HepG2 (cell line): ENCODE data around the gene UBE2O. TPM values are rescaled to one million over a fixed set of nuclear protein-coding genes. Genes with fewer than 3 reads are reported as not detected.
A peak's percentile ranks its signal among the peaks of the same experiment; 100 is the strongest.

Experiments used
- CENPT ChIP-seq: sonication (generic); formaldehyde crosslinking; IDR thresholded peaks from 2 replicates; pipeline ENCODE4 v1.8.0; 2022; ENCODE audit warnings: low read depth, mild to moderate bottlenecking, moderate library complexity, missing genetic modification reagents
- MAFF ChIP-seq: IDR thresholded peaks from 2 replicates; pipeline ENCODE4 v1.6.1; 2011; ENCODE audit warnings: low read depth, low read length, improper control_type of control experiment
- MED13 ChIP-seq: sonication (generic); formaldehyde crosslinking; IDR thresholded peaks from 2 replicates; pipeline ENCODE4 v1.5.0; 2020; ENCODE audit warnings: missing genetic modification reagents
- NRL ChIP-seq: sonication (generic); formaldehyde crosslinking; IDR thresholded peaks from 2 replicates; pipeline ENCODE4 v1.5.0; 2020; ENCODE audit warnings: missing genetic modification reagents, mild to moderate bottlenecking, moderate library complexity, borderline replicate concordance
- ZNF180 ChIP-seq: sonication (generic); formaldehyde crosslinking; IDR thresholded peaks from 2 replicates; pipeline ENCODE4 v1.4.0; 2020; ENCODE audit warnings: low read depth, missing genetic modification reagents, borderline replicate concordance
- ZNF782 ChIP-seq: sonication (generic); formaldehyde crosslinking; IDR thresholded peaks from 2 replicates; pipeline ENCODE4 v1.4.0; 2020; ENCODE audit warnings: missing genetic modification reagents, mild to moderate bottlenecking, borderline replicate concordance
- polyA plus RNA-seq, 8 experiments: library from polyadenylated mRNA; depleted of rRNA in 3 of 8; stranded (reverse) in 7 of 8; unstranded in 1 of 8; fragments of >200 nt; fragmentation: Illumina TruSeq in 4 of 8; extraction: Trizol in 4 of 8; gene quantifications; 2 replicates each; pipeline versions ENCODE4 v1.2.1 to v1.2.3, GENCODE V29; 2011 to 2016; ENCODE audit warnings: low read depth in 4 of 8, missing spikeins in 1 of 8, mixed read lengths in 1 of 8; ENCODE audit not compliant: insufficient read depth in 1 of 8
- total RNA-seq, 5 experiments: library from RNA; depleted of rRNA; stranded (reverse); fragments of >200 nt; fragmentation: Illumina TruSeq; extraction: Trizol; gene quantifications; 2 replicates each; pipeline ENCODE4 v1.2.3, GENCODE V29; 2016; ENCODE audit warnings: low read depth in 1 of 5
- TF ChIP-seq, protein P1 (sequence below): sonication (generic); formaldehyde crosslinking; IDR thresholded peaks from 2 replicates; pipeline ENCODE4 v1.5.1; 2020; ENCODE audit warnings: mild to moderate bottlenecking, missing genetic modification reagents
- TF ChIP-seq, protein P2 (sequence below): sonication (generic); formaldehyde crosslinking; conservative IDR thresholded peaks from 2 replicates; pipeline ENCODE4 v1.4.0; 2020; ENCODE audit warnings: missing genetic modification reagents
- TF ChIP-seq, protein P3 (sequence below): sonication (generic); formaldehyde crosslinking; IDR thresholded peaks from 2 replicates; pipeline ENCODE4 v1.5.0; 2020; ENCODE audit warnings: missing genetic modification reagents
- TF ChIP-seq, protein P4 (sequence below): sonication (generic); formaldehyde crosslinking; IDR thresholded peaks from 2 replicates; pipeline ENCODE4 v1.8.0; 2022; ENCODE audit warnings: mild to moderate bottlenecking, missing genetic modification reagents, borderline replicate concordance
- TF ChIP-seq, protein P5 (sequence below): sonication (generic); formaldehyde crosslinking; IDR thresholded peaks from 2 replicates; pipeline ENCODE4 v1.4.0; 2020; ENCODE audit warnings: missing genetic modification reagents, borderline replicate concordance
- TF ChIP-seq, protein P6 (sequence below): sonication (generic); formaldehyde crosslinking; IDR thresholded peaks from 2 replicates; pipeline ENCODE4 v1.5.0; 2020; ENCODE audit warnings: missing genetic modification reagents, mild to moderate bottlenecking, borderline replicate concordance

The UBE2O gene
- total and polyA plus RNA-seq, 2 of the 13 experiments (the other 11 are each of a cell fraction or from before 2014, with no cell fraction given) = 21.5 to 23.5 TPM

DNA sequence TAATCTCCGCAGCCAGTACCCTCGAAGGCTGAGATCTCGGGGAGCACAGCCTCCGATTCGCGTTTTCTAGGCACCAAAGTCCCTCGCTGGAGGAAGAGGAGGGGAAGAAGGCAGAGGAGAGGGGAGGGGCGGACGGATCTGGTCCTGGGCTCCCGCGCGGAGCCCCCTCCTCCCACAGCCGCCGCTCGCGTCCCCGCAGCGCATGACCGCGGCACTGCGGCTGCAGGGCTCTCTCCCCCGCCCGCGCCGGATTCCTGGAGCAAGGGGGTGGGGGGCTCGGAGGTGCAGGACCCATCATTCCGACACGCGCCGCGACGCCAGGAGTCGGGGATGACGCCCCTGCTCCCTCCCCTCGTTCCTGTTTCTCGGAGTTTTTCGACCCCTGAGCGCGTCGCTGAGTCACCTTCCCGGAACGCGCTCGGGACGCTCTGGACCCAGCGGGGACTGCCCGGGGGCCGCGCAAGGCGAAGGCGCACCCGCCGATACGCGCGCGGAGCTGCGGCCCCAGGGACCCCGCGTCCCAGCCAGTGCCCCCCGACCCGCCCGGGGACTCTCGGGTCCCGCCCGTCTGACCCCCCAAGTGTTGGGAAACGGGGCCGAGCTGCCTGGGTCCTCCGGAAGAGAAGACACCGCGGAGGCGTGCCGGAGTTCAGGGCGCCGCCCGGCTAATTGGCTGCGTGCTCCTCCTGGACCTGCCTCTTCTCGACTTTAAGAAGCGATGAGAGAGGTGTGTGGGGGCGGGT is 70.0 kb downstream of the UBE2O start (continued):
- TF ChIP-seq, protein P1, sequence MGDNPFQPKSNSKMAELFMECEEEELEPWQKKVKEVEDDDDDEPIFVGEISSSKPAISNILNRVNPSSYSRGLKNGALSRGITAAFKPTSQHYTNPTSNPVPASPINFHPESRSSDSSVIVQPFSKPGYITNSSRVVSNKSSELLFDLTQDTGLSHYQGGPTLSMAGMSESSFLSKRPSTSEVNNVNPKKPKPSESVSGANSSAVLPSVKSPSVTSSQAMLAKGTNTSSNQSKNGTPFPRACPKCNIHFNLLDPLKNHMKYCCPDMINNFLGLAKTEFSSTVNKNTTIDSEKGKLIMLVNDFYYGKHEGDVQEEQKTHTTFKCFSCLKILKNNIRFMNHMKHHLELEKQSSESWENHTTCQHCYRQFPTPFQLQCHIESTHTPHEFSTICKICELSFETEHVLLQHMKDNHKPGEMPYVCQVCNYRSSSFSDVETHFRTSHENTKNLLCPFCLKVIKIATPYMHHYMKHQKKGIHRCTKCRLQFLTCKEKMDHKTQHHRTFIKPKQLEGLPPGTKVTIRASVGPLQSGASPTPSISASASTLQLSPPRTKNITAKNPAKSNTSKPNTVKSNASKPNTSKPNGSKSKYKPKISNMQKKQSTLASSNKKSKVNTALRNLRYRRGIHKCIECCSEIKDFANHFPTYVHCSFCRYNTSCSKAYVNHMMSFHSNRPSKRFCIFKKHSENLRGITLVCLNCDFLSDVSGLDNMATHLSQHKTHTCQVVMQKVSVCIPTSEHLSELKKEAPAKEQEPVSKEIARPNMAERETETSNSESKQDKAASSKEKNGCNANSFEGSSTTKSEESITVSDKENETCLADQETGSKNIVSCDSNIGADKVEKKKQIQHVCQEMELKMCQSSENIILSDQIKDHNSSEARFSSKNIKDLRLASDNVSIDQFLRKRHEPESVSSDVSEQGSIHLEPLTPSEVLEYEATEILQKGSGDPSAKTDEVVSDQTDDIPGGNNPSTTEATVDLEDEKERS = no peak; the same call in 1 of the 2 replicates
- TF ChIP-seq, protein P2, sequence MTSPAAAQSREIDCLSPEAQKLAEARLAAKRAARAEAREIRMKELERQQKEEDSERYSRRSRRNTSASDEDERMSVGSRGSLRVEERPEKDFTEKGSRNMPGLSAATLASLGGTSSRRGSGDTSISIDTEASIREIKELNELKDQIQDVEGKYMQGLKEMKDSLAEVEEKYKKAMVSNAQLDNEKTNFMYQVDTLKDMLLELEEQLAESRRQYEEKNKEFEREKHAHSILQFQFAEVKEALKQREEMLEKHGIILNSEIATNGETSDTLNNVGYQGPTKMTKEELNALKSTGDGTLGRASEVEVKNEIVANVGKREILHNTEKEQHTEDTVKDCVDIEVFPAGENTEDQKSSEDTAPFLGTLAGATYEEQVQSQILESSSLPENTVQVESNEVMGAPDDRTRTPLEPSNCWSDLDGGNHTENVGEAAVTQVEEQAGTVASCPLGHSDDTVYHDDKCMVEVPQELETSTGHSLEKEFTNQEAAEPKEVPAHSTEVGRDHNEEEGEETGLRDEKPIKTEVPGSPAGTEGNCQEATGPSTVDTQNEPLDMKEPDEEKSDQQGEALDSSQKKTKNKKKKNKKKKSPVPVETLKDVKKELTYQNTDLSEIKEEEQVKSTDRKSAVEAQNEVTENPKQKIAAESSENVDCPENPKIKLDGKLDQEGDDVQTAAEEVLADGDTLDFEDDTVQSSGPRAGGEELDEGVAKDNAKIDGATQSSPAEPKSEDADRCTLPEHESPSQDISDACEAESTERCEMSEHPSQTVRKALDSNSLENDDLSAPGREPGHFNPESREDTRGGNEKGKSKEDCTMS (CRISPR knock-in tag) = no peak
- TF ChIP-seq ZNF782 (CRISPR knock-in tag) = no peak; the same call in 1 of the 2 replicates
- TF ChIP-seq NRL (CRISPR knock-in tag) = 0 out of 2 replicates have a peak, but pooled peaks have one; percentile 6
- no peak for TF ChIP-seq MED13 (CRISPR knock-in tag)
- TF ChIP-seq ZNF180 (CRISPR knock-in tag) = no peak
- TF ChIP-seq, protein P3, sequence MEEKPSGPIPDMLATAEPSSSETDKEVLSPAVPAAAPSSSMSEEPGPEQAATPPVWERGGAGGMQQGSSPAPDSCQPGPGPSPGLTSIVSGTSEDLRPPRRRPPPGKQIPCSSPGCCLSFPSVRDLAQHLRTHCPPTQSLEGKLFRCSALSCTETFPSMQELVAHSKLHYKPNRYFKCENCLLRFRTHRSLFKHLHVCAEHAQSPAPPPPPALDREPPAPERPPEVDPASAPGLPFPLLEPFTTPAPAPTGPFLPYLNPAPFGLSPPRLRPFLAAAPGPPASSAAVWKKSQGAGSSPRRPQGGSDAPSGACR (CRISPR knock-in tag) = peak; percentile 90; the same call in 1 of the 2 replicates
- TF ChIP-seq, protein P4, sequence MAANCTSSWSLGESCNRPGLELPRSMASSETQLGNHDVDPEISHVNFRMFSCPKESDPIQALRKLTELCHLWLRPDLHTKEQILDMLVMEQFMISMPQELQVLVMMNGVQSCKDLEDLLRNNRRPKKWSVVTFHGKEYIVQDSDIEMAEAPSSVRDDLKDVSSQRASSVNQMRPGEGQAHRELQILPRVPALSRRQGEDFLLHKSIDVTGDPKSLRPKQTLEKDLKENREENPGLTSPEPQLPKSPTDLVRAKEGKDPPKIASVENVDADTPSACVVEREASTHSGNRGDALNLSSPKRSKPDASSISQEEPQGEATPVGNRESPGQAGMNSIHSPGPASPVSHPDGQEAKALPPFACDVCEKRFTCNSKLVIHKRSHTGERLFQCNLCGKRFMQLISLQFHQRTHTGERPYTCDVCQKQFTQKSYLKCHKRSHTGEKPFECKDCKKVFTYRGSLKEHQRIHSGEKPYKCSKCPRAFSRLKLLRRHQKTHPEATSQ = no peak; the same call in none of the 2 replicates
- TF ChIP-seq, protein P5, sequence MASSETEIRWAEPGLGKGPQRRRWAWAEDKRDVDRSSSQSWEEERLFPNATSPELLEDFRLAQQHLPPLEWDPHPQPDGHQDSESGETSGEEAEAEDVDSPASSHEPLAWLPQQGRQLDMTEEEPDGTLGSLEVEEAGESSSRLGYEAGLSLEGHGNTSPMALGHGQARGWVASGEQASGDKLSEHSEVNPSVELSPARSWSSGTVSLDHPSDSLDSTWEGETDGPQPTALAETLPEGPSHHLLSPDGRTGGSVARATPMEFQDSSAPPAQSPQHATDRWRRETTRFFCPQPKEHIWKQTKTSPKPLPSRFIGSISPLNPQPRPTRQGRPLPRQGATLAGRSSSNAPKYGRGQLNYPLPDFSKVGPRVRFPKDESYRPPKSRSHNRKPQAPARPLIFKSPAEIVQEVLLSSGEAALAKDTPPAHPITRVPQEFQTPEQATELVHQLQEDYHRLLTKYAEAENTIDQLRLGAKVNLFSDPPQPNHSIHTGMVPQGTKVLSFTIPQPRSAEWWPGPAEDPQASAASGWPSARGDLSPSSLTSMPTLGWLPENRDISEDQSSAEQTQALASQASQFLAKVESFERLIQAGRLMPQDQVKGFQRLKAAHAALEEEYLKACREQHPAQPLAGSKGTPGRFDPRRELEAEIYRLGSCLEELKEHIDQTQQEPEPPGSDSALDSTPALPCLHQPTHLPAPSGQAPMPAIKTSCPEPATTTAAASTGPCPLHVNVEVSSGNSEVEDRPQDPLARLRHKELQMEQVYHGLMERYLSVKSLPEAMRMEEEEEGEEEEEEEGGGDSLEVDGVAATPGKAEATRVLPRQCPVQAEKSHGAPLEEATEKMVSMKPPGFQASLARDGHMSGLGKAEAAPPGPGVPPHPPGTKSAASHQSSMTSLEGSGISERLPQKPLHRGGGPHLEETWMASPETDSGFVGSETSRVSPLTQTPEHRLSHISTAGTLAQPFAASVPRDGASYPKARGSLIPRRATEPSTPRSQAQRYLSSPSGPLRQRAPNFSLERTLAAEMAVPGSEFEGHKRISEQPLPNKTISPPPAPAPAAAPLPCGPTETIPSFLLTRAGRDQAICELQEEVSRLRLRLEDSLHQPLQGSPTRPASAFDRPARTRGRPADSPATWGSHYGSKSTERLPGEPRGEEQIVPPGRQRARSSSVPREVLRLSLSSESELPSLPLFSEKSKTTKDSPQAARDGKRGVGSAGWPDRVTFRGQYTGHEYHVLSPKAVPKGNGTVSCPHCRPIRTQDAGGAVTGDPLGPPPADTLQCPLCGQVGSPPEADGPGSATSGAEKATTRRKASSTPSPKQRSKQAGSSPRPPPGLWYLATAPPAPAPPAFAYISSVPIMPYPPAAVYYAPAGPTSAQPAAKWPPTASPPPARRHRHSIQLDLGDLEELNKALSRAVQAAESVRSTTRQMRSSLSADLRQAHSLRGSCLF (CRISPR knock-in tag) = no peak
- TF ChIP-seq CENPT (CRISPR knock-in tag) = peak; percentile 69
- TF ChIP-seq, protein P6, sequence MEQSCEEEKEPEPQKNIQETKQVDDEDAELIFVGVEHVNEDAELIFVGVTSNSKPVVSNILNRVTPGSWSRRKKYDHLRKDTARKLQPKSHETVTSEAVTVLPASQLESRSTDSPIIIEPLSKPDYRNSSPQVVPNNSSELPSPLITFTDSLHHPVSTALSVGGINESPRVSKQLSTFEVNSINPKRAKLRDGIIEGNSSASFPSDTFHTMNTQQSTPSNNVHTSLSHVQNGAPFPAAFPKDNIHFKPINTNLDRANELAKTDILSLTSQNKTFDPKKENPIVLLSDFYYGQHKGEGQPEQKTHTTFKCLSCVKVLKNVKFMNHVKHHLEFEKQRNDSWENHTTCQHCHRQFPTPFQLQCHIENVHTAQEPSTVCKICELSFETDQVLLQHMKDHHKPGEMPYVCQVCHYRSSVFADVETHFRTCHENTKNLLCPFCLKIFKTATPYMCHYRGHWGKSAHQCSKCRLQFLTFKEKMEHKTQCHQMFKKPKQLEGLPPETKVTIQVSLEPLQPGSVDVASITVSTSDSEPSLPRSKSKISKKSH (CRISPR knock-in tag) = no peak; the same call in 1 of the 2 replicates
- no peak; the same call in 1 of the 2 replicates for TF ChIP-seq MAFF
